ENCODE data around the gene DPP4. TPM values are rescaled to one million over a fixed set of nuclear protein-coding genes. Genes with fewer than 3 reads are reported as not detected.

Gene DPP4
- total and polyA plus RNA-seq, 2 of the 4 experiments (the other 2 are of a cell fraction): 13.2 to 19.0 TPM

- H3K79me1 ChIP-seq (ENCODE audit: low read depth in 1 of 2, low read length in 2 of 2): peaks cover 0 to 3% of the 10 kb centered on the region in 2 experiments; a peak in 1 of 4 replicates
- peaks cover 2% of the 10 kb centered on the region; the same call in 1 of the 2 replicates for H3K9me3 ChIP-seq (ENCODE audit: control insufficient read depth, insufficient read depth, low read length)
- H3K14ac ChIP-seq (replicated peaks; ENCODE audit: low read depth, low read length): no peak overlapping the region
- H2BK20ac ChIP-seq (ENCODE audit: low read depth, low read length): no peak overlapping the region
- H3K4me3 ChIP-seq (ENCODE audit: insufficient read depth, low read depth, low read length): no peak overlapping the region
- no peak overlapping the region for H3K4ac ChIP-seq (ENCODE audit: low read depth, low read length)
- no TSS peak for BruUV-seq (replicated peaks)
- no peak overlapping the region for H3K18ac ChIP-seq (ENCODE audit: low read depth, low read length)
- no peak overlapping the region for H2BK15ac ChIP-seq (ENCODE audit: low read depth, low read length)
- DNase-seq (no peak), ATAC-seq (ENCODE audit: low read depth) (no peak)
- no peak overlapping the region for H3K9ac ChIP-seq (ENCODE audit: low read depth, low read length)
- ChIA-PET CTCF (interaction anchor here (0.7 kb wide), 1 partner anchor 48 kb away, joined by 3 read pairs; no protein-coding TSS in a partner anchor), POLR2A (ENCODE audit: unreplicated experiment) (no interaction called here)
- H2AK9ac ChIP-seq (replicated peaks; ENCODE audit: low read depth, low read length, poor library complexity): no peak overlapping the region
- H3K9me1 ChIP-seq (ENCODE audit: insufficient read depth, low read length): no peaks in the 10 kb centered on the region
- no peak overlapping the region for H3K23ac ChIP-seq (ENCODE audit: low read depth, low read length)
- H3K4me2 ChIP-seq (ENCODE audit: low read depth, low read length): no peak overlapping the region
- no peak overlapping the region for H2BK5ac ChIP-seq (ENCODE audit: low read depth, low read length, poor library complexity, severe bottlenecking)
- H4K8ac ChIP-seq (ENCODE audit: low read depth in 2 of 2, low read length in 2 of 2): no peak overlapping the region
- in situ Hi-C loops (cut with MboI; ENCODE audit: low sequenced_read_pairs): no loop called here
- H4K5ac ChIP-seq (ENCODE audit: low read depth, low read length): no peak overlapping the region
- peaks cover 2% of the 10 kb centered on the region for H3K4me1 ChIP-seq (ENCODE audit: control insufficient read depth, insufficient read depth, low read length)
- no peak overlapping the region for H2AK5ac ChIP-seq (ENCODE audit: low read depth, low read length)
- dilution Hi-C loops (cut with HindIII; ENCODE audit: low sequenced_read_pairs, unreplicated experiment): no loop called here
- intact Hi-C loops (cut with micrococcal nuclease): no loop called here
- H3K27ac ChIP-seq (ENCODE audit: insufficient read depth, low read length): no peak overlapping the region
- H3K27me3 ChIP-seq (ENCODE audit: control insufficient read depth, insufficient read depth, low read length): no peaks in the 10 kb centered on the region
- H3K36me3 ChIP-seq (ENCODE audit: control insufficient read depth, insufficient read depth, low read length): peaks cover 5% of the 10 kb centered on the region; the same call in 1 of the 2 replicates
- no peak overlapping the region for H3K56ac ChIP-seq (ENCODE audit: extremely low read depth, insufficient read depth, low read length)
- H2AFZ ChIP-seq (replicated peaks; ENCODE audit: low read length, poor library complexity): no peak overlapping the region
- H4K91ac ChIP-seq (ENCODE audit: insufficient read depth, low read depth, low read length): no peak overlapping the region
- TF ChIP-seq, protein P1, sequence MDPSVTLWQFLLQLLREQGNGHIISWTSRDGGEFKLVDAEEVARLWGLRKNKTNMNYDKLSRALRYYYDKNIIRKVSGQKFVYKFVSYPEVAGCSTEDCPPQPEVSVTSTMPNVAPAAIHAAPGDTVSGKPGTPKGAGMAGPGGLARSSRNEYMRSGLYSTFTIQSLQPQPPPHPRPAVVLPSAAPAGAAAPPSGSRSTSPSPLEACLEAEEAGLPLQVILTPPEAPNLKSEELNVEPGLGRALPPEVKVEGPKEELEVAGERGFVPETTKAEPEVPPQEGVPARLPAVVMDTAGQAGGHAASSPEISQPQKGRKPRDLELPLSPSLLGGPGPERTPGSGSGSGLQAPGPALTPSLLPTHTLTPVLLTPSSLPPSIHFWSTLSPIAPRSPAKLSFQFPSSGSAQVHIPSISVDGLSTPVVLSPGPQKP (IDR thresholded peaks at IDR 0.05; ENCODE audit: borderline replicate concordance, low read depth, low read length): no peak
- TF ChIP-seq RCOR1 (IDR thresholded peaks at IDR 0.05; ENCODE audit: insufficient replicate concordance, low read length): no peak
- TF ChIP-seq, protein P2, sequence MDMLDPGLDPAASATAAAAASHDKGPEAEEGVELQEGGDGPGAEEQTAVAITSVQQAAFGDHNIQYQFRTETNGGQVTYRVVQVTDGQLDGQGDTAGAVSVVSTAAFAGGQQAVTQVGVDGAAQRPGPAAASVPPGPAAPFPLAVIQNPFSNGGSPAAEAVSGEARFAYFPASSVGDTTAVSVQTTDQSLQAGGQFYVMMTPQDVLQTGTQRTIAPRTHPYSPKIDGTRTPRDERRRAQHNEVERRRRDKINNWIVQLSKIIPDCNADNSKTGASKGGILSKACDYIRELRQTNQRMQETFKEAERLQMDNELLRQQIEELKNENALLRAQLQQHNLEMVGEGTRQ (IDR thresholded peaks at IDR 0.05; ENCODE audit: low read depth, low read length): no peak
- TF ChIP-seq BHLHE40 (IDR thresholded peaks at IDR 0.05; ENCODE audit: low read depth, low read length): no peak
- TF ChIP-seq CTCF (conservative IDR thresholded peaks at IDR 0.05; ENCODE audit: low read depth, low read length): no peak
- no peak for TF ChIP-seq CEBPB (IDR thresholded peaks at IDR 0.05; ENCODE audit: low read depth, low read length)
- no peak for TF ChIP-seq SMC3 (IDR thresholded peaks at IDR 0.05; ENCODE audit: low read depth, low read length)
- TF ChIP-seq RFX5 (IDR thresholded peaks at IDR 0.05; ENCODE audit: low read depth, low read length): no peak
- TF ChIP-seq RAD21 (IDR thresholded peaks at IDR 0.05; ENCODE audit: low read length): no peak
- TF ChIP-seq POLR2A (IDR thresholded peaks at IDR 0.05; ENCODE audit: low read depth, low read length): no peak
- TF ChIP-seq FOS (IDR thresholded peaks at IDR 0.05; ENCODE audit: low read depth, low read length): no peak
- no peak for TF ChIP-seq MAZ (IDR thresholded peaks at IDR 0.05; ENCODE audit: borderline replicate concordance, low read depth, low read length)
- TF ChIP-seq MAFK (IDR thresholded peaks at IDR 0.05; ENCODE audit: low read depth, low read length): no peak
- no peak for TF ChIP-seq NFE2L2 (IDR thresholded peaks at IDR 0.05; ENCODE audit: low read depth, low read length)
- TF ChIP-seq MXI1 (IDR thresholded peaks at IDR 0.05; ENCODE audit: borderline replicate concordance, low read depth, low read length): no peak
- TF ChIP-seq CHD1 (IDR thresholded peaks at IDR 0.05; ENCODE audit: low read depth, low read length): no peak
- no peak overlapping the region for H2BK120ac ChIP-seq (ENCODE audit: low read depth, low read length)
- H4K20me1 ChIP-seq (ENCODE audit: insufficient read depth, low read length): no peaks in the 10 kb centered on the region
Measured at GRCh38 chr2:162065767-162066166, 8.2 kb downstream of the DPP4 start.
